ENCODE results near the gene CACNA1I.

DNA sequence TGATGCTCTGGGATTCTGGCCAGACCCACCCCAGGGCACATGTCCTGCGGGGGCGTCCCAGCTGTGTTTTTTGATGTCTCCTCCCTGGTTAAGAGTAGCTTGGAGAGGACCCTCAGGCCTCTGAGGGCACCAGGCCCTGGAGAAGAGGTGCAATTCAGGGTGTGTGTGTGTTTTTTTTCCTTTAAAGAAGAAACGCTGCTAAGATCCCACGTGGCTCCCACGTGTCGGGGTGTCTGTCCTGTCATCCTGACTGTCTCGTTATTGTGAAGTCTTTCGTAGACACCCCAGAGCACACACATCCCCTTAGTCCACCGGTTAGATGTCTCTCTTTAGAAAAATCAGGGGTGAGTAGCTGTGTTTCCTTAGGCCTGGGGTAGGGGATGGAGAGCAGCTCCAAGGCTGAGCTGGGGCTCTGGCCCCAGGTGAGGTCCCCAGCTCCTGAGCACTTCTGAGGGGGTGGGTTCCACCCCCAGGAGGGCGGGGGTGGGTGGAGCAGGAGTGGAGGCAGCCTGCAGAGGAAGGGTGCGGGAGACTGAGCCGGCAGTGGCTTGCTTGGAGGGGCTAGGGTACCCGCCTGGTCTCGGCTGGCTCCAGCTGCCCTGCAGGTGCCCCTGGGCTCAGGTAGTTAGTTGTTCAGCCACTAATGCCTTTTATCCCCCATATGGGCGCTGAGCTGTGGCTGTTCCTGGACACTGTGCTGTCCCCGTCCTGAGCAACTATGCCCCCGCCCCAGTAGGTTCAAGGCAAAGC lies 116.4 kb downstream of the CACNA1I start:
- TF ChIP-seq, protein P1, sequence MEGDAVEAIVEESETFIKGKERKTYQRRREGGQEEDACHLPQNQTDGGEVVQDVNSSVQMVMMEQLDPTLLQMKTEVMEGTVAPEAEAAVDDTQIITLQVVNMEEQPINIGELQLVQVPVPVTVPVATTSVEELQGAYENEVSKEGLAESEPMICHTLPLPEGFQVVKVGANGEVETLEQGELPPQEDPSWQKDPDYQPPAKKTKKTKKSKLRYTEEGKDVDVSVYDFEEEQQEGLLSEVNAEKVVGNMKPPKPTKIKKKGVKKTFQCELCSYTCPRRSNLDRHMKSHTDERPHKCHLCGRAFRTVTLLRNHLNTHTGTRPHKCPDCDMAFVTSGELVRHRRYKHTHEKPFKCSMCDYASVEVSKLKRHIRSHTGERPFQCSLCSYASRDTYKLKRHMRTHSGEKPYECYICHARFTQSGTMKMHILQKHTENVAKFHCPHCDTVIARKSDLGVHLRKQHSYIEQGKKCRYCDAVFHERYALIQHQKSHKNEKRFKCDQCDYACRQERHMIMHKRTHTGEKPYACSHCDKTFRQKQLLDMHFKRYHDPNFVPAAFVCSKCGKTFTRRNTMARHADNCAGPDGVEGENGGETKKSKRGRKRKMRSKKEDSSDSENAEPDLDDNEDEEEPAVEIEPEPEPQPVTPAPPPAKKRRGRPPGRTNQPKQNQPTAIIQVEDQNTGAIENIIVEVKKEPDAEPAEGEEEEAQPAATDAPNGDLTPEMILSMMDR (conservative IDR thresholded peaks at IDR 0.05 in 1 of 2, IDR thresholded peaks at IDR 0.05 in 1 of 2; ENCODE audit: extremely low read depth in 1 of 2, insufficient read depth in 1 of 2, low read depth in 1 of 2, low read length in 2 of 2) = no peak
- no peak for TF ChIP-seq EZH2 (IDR thresholded peaks at IDR 0.05; ENCODE audit: borderline replicate concordance, low read length)

All from mammary epithelial cell (primary cell).